ENCODE results near the gene CEP128. TPM values are rescaled to one million over a fixed set of nuclear protein-coding genes. Genes with fewer than 3 reads are reported as not detected.

CEP128 gene
- polyA plus RNA-seq, 1 of the 3 experiments (the other 2 are of a cell fraction): 1.2 TPM

DNA sequence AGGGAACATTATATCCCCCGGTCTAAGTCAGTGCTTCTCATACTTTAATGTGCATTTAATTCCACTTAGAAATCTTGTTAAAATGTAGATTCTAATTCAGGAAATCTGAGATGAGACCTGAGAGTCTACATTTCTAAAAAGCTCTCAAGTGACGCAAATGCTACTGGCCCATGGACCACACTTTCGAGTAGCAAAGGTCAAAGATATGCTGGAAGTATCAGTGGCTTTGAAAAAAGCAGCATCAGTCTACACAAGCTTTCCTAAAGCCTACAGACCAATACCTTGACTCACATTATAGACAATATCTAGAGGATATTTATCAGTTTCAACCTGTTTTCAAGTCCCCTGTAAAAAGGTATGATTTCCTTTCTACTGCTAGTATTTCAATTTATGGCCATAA, 248.6 kb downstream of the CEP128 start:
- Histone ChIP-seq H3K4me2 (no peak overlapping the region), H3K36me3 (replicated peaks in 1 of 2; ENCODE audit: control insufficient read depth in 1 of 2, insufficient read depth in 2 of 2, low read length in 1 of 2) (no peaks in the 10 kb centered on the region), H3K4me1 (ENCODE audit: control insufficient read depth in 1 of 2, insufficient read depth in 2 of 2, low read depth in 1 of 2, low read length in 1 of 2) (no peaks in the 10 kb centered on the region; a peak in 1 of 4 replicates), H3K27me3 (ENCODE audit: insufficient read depth) (no peaks in the 10 kb centered on the region), H3K27ac (ENCODE audit: low read depth in 2 of 2, low read length in 1 of 2) (no peak overlapping the region), H3K79me2 (ENCODE audit: insufficient read depth) (no peaks in the 10 kb centered on the region), H3K9ac (no peak overlapping the region), H3K4me3 (ENCODE audit: low read depth in 2 of 2, low read length in 1 of 2) (no peak overlapping the region), H2AFZ (ENCODE audit: low read depth) (no peak overlapping the region; the same call in 1 of the 2 replicates), H4K20me1 (ENCODE audit: insufficient read depth) (no peaks in the 10 kb centered on the region), H3K9me2 (no peaks in the 10 kb centered on the region), H3K9me3 (no peaks in the 10 kb centered on the region), H3F3A (replicated peaks; ENCODE audit: insufficient read depth) (no peaks in the 10 kb centered on the region)
- ChIA-PET POLR2A (no interaction called here), CTCF (no interaction called here)
- WGBS (ENCODE audit: low lambda C conversion rate): 95% methylated on average over 3 of the region's 3 CpGs
- DNase-seq: no peak
- TF ChIP-seq SIN3A (IDR thresholded peaks at IDR 0.05; ENCODE audit: borderline replicate concordance, low read depth, low read length) (no peak), SMC3 (IDR thresholded peaks at IDR 0.05; ENCODE audit: low read depth, low read length) (no peak), NFIC (IDR thresholded peaks at IDR 0.05; ENCODE audit: borderline replicate concordance) (no peak), RFX5 (IDR thresholded peaks at IDR 0.05; ENCODE audit: low read length) (no peak), EP300 (IDR thresholded peaks at IDR 0.05; ENCODE audit: borderline replicate concordance in 1 of 2, low read depth in 1 of 2, low read length in 1 of 2) (no peak), TAF1 (IDR thresholded peaks at IDR 0.05; ENCODE audit: borderline replicate concordance, low read depth, low read length) (no peak), POLR2AphosphoS5 (IDR thresholded peaks at IDR 0.05; ENCODE audit: low read depth, low read length) (no peak), YY1 (IDR thresholded peaks at IDR 0.05; ENCODE audit: low read depth) (no peak), TEAD4 (IDR thresholded peaks at IDR 0.05; ENCODE audit: borderline replicate concordance, insufficient read depth) (no peak), RAD21 (IDR thresholded peaks at IDR 0.05; ENCODE audit: low read length) (no peak), FOSL2 (IDR thresholded peaks at IDR 0.05; ENCODE audit: borderline replicate concordance, low read depth) (no peak), FOXJ3 (CRISPR knock-in tag; IDR thresholded peaks at IDR 0.05) (no peak), EZH2phosphoT487 (IDR thresholded peaks at IDR 0.05; ENCODE audit: borderline replicate concordance, low read depth) (no peak)
- TF ChIP-seq, protein P1, sequence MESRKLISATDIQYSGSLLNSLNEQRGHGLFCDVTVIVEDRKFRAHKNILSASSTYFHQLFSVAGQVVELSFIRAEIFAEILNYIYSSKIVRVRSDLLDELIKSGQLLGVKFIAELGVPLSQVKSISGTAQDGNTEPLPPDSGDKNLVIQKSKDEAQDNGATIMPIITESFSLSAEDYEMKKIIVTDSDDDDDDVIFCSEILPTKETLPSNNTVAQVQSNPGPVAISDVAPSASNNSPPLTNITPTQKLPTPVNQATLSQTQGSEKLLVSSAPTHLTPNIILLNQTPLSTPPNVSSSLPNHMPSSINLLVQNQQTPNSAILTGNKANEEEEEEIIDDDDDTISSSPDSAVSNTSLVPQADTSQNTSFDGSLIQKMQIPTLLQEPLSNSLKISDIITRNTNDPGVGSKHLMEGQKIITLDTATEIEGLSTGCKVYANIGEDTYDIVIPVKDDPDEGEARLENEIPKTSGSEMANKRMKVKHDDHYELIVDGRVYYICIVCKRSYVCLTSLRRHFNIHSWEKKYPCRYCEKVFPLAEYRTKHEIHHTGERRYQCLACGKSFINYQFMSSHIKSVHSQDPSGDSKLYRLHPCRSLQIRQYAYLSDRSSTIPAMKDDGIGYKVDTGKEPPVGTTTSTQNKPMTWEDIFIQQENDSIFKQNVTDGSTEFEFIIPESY (IDR thresholded peaks at IDR 0.05; ENCODE audit: borderline replicate concordance, low read depth): no peak
- TF ChIP-seq, protein P2, sequence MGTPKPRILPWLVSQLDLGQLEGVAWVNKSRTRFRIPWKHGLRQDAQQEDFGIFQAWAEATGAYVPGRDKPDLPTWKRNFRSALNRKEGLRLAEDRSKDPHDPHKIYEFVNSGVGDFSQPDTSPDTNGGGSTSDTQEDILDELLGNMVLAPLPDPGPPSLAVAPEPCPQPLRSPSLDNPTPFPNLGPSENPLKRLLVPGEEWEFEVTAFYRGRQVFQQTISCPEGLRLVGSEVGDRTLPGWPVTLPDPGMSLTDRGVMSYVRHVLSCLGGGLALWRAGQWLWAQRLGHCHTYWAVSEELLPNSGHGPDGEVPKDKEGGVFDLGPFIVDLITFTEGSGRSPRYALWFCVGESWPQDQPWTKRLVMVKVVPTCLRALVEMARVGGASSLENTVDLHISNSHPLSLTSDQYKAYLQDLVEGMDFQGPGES (IDR thresholded peaks at IDR 0.05; ENCODE audit: low read depth, low read length): no peak
- TF ChIP-seq, protein P3, sequence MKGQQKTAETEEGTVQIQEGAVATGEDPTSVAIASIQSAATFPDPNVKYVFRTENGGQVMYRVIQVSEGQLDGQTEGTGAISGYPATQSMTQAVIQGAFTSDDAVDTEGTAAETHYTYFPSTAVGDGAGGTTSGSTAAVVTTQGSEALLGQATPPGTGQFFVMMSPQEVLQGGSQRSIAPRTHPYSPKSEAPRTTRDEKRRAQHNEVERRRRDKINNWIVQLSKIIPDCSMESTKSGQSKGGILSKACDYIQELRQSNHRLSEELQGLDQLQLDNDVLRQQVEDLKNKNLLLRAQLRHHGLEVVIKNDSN (IDR thresholded peaks at IDR 0.05; ENCODE audit: borderline replicate concordance, low read depth): no peak

Measured in SK-N-SH (cell line).